GM12878 (cell line): ENCODE results near the gene CUL9.

ENCODE experiments used
- HDAC6 ChIP-seq: fragments of 200-600 bp; sonication (generic); IDR thresholded peaks from one replicate; pipeline ENCODE4 v1.8.0; 2017; ENCODE audit warnings: antibody characterized with exemption; ENCODE audit not compliant: unreplicated experiment
- NFYB ChIP-seq: IDR thresholded peaks from 2 replicates; pipeline ENCODE4 v1.6.1; 2011; ENCODE audit warnings: low read depth, mild to moderate bottlenecking, low read length, improper control_type of control experiment, moderate library complexity; ENCODE audit not compliant: insufficient read depth

DNA sequence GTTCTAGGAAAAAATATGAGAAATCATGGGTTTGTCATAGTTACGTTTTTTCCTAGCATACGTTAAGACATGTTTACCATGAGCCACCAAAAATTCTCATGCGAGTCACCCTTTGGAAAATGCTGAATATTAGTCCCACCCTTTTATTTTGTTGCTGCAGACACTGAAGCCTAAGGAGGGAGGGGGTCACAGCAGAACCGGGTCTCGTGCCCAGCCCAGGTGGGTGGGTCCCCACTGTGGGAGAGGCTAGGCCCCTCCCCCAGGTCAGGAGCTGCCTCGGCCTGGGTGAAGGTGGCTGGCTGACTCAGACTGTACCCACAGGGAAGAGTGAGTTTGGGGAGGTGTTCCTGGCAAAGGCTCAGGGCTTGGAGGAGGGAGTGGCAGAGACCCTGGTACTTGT is 37.1 kb upstream of the CUL9 start:
- TF ChIP-seq HDAC6: no peak
- no peak for TF ChIP-seq NFYB
